NCI-H345 treated with DMSO at 0.1 percent for 48 hours (cell line): ENCODE measurements around the gene RSRC1.
"Not testable (repeated sequence)": the region's sequence is repeated elsewhere in the genome, so short reads cannot be mapped to it uniquely, and the experiment has no call there.

Source experiments
- DNase-seq: peaks from one replicate; lab custom pipeline; 2025; ENCODE audit not compliant: unreplicated experiment; lab: John Stamatoyannopoulos, UW

Gene RSRC1

DNA sequence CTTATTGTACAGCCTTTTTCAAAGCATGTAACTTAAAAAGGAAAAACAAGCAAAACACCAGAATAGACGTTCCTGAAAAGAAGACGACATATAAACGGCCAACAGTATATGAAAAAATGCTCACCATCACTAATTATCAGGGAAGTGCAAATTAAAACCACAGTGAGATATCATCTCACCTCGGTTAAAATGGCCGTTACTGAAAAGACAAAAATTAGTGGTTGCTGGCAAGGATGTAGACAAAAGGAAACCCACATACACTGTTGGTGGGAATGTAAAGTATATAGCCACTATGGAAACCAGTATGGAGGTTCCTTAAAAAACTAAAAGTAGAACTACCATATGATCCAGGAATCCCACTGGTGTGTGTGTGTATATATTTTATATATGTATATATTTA, 396.6 kb downstream of the RSRC1 start:
- no peak for DNase-seq

DNA sequence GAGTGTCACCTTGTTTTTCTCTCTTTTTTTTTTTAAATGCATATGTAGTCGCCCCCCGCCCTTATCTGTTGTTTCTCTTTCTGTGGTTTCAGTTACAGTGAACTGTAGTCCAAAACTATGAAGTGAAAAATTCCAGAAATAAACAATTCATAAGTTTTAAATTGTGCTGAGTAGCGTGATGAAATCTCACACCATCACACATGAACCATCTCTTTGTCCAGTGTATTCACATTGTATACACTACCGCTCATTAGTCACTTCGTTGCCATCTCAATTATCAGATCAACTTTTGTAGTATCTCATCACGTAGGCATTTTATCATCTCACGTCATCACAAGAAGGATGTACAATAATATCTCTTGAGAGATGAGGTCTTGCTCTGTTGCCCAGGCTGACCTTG, 398.6 kb downstream of the RSRC1 start:
- no peak for DNase-seq

DNA sequence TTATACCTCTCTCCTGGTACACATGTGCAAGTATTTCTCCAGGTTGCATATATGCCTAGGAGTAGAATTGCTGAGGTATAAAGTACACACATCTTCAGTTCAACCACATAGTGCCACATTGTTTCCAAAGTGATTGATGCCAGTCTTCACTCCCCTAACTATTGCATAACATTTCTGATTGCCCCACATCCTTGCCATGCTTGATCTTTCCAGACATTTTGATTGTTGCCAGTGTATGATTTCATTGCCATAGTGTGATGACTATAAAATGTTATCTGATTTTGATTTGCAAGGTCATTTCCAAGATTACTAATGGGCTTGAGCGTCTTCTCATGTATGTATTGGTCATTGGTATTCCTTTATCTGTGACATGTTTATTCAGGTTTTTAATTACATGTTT, 400.0 kb downstream of the RSRC1 start:
- no peak for DNase-seq

DNA sequence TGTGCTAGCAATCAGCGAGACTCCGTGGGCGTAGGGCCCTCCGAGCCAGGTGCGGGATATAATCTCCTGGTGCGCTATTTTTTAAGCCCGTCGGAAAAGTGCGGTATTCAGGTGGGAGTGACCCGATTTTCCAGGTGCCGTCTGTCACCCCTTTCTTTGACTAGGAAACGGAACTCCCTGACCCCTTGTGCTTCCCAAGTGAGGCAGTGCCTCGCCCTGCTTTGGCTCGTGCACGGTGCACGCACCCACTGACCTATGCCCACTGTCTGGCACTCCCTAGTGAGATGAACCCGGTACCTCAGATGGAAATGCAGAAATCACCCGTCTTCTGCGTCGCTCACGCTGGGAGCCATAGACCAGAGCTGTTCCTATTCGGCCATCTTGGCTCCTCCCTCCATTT, 406.8 kb downstream of the RSRC1 start:
- not testable (repeated sequence) for DNase-seq

DNA sequence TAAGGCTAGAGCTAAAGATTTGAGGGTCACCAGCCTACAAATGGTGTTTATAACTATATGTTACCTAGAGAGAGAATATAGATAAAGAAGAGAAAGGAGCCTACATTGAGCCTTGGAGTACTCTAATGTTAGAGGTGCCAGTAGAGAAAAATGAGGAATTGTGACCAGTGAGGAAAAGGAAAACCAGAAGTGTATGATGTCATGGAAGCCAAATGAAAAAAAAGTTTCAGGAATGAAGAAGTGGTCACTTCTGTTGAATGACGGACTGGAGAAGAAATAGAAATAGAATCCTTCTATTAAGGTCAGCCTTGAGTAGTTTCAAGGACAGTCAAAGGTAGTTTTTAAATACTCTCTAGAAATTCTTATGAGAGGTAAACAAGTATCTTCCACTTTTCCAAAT, 409.9 kb downstream of the RSRC1 start:
- DNase-seq, result no peak

DNA sequence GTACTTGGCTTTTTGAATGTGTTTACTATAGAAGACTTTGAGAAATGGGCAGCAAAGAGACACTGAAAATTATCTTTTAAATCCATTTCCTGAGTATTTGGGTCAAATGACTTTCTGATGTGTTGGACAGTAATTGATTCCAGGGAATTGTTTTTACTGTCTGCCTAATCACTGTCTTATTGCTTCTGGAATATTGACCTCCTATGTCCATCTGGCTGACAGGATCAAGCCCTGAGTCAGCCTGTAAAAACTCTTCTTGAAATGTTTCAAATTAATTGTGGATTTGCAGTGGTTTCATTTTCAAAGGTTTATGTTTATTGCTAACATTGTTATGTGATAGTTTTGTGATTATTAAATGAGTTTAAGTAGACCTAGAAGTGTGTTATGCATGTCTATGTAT, 410.5 kb downstream of the RSRC1 start:
- DNase-seq, result no peak

DNA sequence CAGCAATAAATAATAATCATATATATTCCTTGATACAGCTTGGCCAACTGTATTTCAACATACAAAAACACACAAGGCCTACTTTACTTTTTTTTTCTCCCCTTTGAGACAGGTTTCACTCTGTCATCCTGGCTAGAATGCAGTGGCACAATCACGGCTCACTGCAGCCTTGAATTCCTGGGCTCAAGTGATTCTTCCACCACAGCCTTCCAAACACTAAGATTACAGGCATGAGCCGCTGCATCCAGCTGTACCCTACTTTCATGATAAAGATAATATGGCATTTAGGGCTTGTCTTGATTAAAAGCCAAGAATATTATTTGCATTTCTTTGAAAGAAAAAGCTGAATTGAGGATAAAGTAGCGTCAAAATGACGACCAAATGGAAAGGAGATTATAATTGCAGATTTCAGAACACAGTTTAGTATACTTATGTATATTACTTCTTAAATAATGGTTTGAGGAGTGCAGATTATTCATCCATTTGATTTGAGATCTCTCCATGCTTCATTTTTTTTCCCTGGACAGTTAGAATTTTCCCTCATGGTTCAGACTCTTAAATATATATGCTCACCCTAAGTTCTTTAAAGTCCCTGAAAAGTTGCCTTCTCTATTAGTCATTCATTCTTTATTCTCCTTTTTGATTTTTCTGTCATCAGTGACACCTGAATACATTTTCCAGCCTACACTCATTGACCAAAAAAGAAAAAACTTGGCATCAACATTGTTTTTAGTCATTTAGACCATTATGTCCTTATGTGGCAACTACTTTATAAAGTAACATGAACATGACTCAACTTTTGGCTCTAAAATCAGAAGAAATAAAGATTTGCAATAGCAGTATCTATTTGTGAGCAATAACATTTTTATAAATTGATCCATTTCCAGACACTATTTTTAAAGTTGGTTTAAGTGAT, 412.6 kb downstream of the RSRC1 start:
- DNase-seq, result no peak

DNA sequence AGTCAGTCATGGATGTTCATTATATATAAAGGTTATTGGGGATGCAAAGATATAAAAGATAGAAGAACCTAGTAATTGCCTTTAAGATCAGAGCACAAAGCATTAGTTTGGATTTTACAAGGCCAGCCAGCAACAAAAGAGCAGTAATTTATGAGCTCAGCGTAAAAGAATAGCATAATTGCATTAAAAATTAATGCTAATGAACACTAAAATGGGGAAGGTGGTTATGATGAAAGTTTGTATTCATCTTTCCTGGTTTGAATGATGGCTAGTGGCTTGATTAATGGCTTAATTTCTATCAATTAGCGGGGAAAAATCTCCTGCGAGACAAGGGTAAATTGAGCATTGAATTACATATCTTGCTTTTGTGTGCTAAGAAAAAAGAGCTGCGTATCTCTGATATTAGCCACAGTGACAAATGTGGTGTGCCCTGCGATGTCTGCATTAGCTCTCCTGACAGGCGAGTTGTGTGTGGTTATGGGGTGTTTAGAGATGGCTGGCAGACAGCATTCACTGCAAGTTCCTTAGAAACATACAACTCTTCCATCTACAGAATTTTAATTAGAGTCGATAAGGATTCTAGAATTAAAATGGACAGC, 418.3 kb downstream of the RSRC1 start:
- no peak for DNase-seq

DNA sequence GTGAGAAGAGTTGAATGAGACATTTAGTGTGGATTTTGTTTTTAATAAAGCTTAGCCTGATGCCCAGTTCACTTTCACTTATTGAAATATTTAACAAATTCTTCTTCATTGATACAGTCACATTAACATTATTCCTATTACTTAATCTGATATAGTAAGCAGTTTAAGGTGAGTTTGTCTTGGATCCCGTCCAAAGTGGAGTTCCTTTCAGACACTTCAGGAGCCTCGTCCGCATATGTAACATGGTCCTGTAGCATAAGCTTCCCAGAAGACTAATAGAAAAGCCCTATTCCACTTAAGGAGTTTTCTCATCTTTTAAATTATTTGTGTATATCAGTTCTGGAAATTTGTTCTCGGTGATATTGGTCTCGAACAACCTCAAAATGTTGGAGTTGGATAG, 421.4 kb downstream of the RSRC1 start:
- DNase-seq, result peak; percentile 5

DNA sequence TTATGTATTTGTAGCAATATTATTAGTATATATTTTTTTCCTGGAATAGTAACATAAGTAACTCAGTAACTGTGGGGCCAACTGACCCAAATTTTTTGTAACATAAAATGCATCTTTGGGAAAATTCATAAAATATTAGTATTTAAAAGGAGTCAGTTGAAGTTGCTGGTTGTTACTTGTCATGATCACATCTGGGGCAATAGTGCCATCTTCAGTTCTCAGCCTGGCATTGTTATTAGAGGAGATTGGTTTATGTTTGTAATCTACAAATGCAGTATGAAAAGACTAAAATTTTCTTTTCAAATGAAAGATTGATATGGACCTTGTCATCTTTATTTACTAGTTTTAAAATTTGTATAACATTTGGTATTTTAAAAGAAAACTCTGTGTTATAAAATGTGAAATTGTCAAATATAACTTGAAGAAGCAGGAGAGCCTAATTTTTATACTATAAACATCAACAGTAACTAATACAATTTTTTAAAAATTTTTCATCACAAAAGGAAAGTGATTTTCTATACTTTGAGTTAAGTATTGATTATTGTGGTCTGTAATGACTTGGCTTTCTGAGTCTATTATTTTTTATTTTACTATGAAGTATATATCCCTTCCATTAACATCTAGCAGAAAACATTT, 422.3 kb downstream of the RSRC1 start:
- no peak for DNase-seq

DNA sequence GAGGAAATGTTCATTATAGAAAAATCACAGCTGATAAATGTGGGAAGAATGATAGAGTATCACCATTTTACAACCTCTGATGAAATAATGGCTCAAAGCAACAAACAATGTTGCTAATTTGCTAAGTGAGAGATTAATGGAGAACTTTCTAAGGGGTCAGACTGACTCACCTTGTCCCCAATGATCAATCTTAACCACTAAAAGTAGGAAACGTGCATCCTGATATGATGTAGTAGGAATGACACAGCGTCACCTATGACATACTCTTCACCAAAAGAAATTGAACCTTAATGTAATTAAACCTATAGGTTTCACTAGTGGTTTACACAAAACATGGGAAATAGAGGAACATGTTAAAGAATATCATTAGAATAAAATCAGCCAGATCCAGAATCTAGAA, 426.0 kb downstream of the RSRC1 start:
- no peak for DNase-seq

DNA sequence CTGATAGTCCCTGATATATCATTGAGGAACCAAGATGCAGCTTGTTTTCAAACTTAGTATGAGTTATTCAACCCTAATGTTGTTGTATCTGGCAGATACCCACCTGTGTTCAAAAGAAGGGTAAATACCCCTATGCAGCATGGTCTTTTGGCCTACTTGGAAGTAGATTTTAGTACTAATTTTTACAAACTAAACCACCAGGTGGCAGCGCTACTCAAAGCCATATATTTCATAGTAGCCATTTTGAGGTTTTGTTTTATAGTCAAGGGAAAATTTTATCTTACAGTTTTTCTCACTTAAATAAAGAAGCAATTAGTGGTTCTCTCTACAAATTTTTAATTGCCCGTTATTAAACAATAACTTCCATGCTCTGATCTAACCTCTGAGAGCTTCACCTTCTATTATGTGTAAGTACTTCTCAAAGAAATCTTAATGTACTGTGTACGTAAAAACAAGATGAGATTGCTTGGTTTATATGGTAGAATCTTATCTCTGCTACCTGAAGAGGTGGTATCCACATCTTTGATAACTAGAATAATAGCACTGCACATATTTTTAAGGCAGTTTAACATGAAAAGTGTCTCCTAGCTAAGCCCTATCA, 429.6 kb downstream of the RSRC1 start:
- no peak for DNase-seq

DNA sequence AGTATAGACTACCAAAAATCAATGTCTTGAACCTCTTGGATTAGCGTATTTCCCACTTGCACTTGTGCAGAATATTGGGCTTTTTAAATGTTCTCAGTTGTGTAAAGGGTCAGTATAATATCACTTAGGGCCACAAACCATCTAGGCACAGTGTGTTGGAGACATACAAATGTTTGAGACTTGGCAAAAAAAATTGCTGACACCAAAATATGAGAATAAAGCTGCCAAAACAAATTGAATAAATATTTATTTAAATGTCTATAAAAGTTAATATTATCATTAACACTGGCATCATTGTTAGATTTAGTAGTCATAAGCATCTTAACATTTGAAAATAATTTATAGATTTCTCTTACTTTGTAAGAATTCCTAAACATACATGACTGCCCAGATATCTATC, 430.2 kb downstream of the RSRC1 start:
- no peak for DNase-seq

DNA sequence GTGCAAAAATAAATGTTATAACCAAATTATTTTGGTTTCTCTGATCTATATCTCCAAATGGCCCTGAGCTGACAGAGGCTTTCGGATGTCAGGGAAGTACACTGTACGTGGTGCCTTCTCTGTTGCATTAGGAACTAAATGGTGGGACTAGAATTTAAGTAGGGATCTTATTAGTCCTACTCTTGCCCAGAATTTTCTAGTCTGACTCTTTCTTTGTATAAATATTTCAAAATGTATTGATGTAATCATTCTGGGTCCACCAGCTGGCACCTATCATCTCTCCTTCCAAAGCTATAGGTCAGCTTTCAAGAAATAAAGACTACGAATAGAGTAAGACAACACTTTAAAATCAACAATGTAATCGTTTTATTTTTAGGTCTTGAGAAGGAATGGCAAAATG, 438.8 kb downstream of the RSRC1 start:
- no peak for DNase-seq

DNA sequence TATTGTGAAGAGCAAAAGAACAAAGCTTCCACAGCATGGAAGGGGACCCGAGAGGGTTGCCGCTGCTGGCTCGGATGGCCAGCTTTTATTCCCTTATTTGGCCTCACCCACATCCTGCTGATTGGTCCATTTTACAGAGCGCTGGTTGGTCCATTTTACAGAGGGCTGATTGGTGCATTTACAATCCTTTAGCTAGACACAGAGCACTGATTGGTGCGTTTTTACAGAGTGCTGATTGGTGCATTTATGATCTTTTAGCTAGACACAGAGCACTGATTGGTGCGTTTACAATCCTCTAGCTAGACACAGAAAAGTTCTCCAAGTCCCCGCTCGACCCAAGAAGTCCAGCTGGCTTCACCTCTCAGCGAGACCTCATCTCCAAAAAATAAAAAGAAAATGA, 440.0 kb downstream of the RSRC1 start:
- not testable (repeated sequence) for DNase-seq

DNA sequence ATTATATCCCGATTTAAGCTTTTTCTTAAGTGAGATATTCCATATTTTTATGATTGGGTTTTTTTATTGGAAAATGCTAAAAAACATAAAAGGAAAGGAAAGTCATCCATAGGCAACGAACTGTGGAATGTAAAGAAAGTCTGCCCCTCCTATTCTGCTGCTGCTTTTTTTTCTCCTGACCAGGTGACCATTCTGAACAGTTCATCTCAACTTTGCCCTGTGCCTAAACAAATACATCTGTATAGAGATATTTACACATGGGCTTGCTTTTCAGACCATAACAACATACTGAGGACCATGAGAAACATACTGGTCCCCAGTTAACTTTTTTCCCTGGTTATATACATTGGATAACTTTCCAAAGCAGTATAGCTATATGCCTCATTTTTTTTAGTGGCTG, 442.2 kb downstream of the RSRC1 start:
- no peak for DNase-seq

DNA sequence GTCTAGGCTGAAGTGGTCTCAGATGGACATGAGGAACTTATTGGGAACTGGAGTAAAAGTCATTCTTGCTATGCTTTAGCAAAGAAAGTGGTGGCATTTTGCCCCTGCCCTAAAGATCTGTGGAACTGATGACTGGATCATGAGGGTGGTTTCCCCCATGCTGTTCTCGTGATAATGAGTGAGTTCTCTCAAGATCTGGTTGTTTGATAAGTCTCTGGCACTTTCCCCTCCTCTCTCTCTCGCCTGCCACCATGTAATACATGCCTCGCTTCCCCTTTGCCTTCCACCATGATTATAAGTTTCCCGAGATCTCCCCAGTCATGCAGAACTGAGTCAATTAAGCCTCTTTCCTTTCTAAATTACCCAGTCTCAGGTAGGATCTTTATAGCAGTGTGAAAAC, 449.6 kb downstream of the RSRC1 start:
- no peak for DNase-seq

DNA sequence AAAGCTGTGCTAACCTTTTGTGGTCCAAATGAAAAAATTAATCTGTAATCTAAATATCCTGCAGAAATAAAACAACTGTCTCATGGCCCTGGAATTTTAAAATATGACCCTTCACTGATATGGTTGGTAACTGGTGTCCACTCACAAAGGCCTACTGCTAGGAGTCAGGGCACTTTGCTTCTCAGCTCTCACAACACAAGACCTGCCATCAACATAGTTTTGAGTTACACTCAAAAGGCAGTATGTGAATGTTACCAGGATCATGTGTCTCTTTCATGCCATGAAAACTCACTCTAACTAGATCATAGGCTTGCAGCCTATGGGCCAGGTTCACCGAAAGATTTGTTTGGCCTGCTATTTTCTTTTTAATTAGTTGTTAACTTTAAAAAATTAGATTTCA, 451.1 kb downstream of the RSRC1 start:
- no peak for DNase-seq

DNA sequence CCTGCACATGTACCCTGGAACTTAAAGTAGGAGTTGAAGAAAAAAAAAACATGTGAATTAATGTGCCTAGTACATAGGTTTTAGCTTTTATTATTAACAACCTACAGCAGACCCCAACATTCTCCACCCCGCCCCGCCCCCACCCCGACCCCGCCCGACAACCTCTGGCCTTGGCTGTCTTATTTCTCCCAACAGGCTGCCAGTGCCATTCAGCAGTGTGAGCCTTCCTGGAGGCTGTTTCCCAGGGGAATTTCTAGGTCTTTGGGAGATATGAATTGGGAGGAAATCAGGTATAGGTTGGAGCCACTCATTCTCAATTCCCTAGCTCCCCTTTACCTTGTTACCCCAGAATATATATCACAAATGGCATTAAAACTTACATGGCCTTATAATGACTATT, 452.8 kb downstream of the RSRC1 start:
- DNase-seq, result no peak

DNA sequence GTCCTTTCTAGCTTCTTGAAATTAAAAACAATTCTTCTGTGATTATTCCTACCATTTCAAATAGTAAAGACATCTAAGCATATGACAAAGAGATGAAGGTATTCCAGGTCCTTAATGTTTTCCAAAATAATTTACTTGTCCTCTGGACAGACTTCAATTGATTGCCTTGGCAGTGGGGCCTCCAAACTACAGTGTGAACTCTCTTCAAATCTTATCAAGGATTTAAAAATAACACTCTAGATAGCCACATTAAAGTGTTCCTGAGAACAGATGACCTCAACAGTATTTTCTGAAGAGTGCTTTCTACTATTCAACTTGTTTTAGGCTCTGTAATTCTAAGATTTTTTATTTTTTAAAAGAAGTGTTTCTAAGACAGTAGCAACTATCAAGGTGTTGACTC, 453.2 kb downstream of the RSRC1 start:
- DNase-seq, result no peak

DNA sequence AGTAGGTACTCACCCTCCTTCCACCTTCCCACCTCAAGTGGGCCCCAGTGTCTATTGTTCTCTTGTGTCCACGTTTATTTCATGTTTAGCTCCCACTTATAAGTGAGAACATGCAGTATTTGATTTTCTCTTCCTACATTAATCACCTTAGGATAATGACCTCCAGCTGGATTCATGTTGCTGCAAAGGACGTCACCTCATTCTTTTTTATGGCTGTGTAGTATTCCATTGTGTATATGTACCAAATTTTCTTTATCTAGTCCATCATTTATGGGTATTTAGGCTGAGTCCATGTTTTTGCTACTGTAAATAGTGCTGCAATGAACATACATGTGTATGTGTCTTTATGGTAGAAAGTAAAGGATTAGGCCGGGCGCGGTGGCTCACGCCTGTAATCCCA, 455.2 kb downstream of the RSRC1 start:
- DNase-seq, result no peak

DNA sequence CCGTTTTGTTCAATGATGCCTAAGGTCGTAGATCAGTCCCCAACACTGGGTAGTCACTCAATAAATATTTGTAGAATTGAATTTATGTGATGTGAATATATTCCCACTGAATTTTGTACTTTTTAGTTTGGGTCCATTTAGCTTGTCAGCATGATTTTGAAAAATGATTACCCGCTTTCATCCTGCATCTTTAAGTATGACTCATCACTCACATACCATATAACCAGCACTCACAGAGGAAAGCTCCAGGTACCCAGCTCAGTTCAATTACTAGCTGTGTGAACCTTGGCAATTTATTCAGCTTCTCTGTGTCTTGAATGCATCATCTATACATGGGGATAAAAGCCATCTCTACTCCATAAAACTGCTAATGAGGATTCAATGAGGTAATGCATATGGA, 458.9 kb downstream of the RSRC1 start:
- no peak for DNase-seq
